GM12891 (cell line): ENCODE data around the gene SSTR5.

Source experiments
- POLR2A ChIP-seq: IDR thresholded peaks from 2 replicates; pipeline ENCODE4 v1.6.1; 2011; ENCODE audit warnings: low read depth, low read length, control low read depth
- POLR2AphosphoS5 ChIP-seq: IDR thresholded peaks from 2 replicates; pipeline ENCODE4 v1.6.1; 2011; ENCODE audit warnings: low read depth, low read length, control low read depth

GRCh38 chr16:1124291-1124690, 51.7 kb downstream of the SSTR5 start:
- TF ChIP-seq POLR2AphosphoS5: no peak
- no peak for TF ChIP-seq POLR2A
